ENCODE data around the gene STK40.

The STK40 gene

GRCh38 chr1:36389261-36389660, 3.5 kb upstream of the STK40 start:
- Histone ChIP-seq H3K36me3 (ENCODE audit: control insufficient read depth in 1 of 2, insufficient read depth in 2 of 2, low read length in 2 of 2) (peaks cover 26 to 32% of the 10 kb centered on the region in 2 experiments), H3K4ac (ENCODE audit: low read depth, low read length) (no peak overlapping the region), H2BK120ac (ENCODE audit: insufficient read depth, low read length, poor library complexity) (no peak overlapping the region), H2BK5ac (ENCODE audit: low read depth, low read length, poor library complexity) (no peak overlapping the region), H3K9ac (ENCODE audit: low read length) (no peak overlapping the region), H3K9me3 (ENCODE audit: insufficient read depth, low read depth, low read length) (peaks cover 3% of the 10 kb centered on the region), H3K27me3 (ENCODE audit: insufficient read depth, low read length) (no peaks in the 10 kb centered on the region), H2BK12ac (ENCODE audit: low read length) (no peak overlapping the region), H3K4me2 (ENCODE audit: low read length) (no peak overlapping the region), H4K8ac (ENCODE audit: low read depth, low read length) (no peak overlapping the region), H3K79me1 (ENCODE audit: low read length) (peaks cover 20% of the 10 kb centered on the region), H4K12ac (ENCODE audit: low read depth, low read length) (no peak overlapping the region), H3K4me1 (ENCODE audit: control insufficient read depth in 1 of 2, insufficient read depth in 2 of 2, low read length in 2 of 2) (peaks cover 14 to 17% of the 10 kb centered on the region in 2 experiments), H3K23ac (ENCODE audit: low read length) (no peak overlapping the region), H3K4me3 (ENCODE audit: low read depth, low read length) (no peak overlapping the region), H4K91ac (ENCODE audit: low read depth, low read length) (no peak overlapping the region), H2AK5ac (ENCODE audit: low read length) (no peak overlapping the region), H3K18ac (ENCODE audit: low read length) (no peak overlapping the region), H3K79me2 (ENCODE audit: control insufficient read depth, insufficient read depth, low read length, poor library complexity) (peaks cover 10% of the 10 kb centered on the region), H2AFZ (ENCODE audit: insufficient read depth, low read length, poor library complexity) (no peak overlapping the region), H3K27ac (ENCODE audit: low read depth, low read length) (no peak overlapping the region), H3K14ac (ENCODE audit: low read length) (no peak overlapping the region)
- DNase-seq: no peak
- WGBS (ENCODE audit: extremely low coverage, insufficient coverage, insufficient read length): no CpG with 5 or more reads among the region's 2 CpGs

- H3K79me1 ChIP-seq (ENCODE audit: low read length): peaks cover 20% of the 10 kb centered on the region
- peak overlapping the region; percentile 80 for H2BK120ac ChIP-seq (ENCODE audit: insufficient read depth, low read length, poor library complexity)
- peak overlapping the region; percentile 68 for H3K14ac ChIP-seq (ENCODE audit: low read length)
- H3K4me2 ChIP-seq (ENCODE audit: low read length): peak overlapping the region; percentile 80
- peak; percentile 77 to 88 for DNase-seq
- H3K18ac ChIP-seq (ENCODE audit: low read length): peak overlapping the region; percentile 84
- no peak overlapping the region for H3K4me3 ChIP-seq (ENCODE audit: low read depth, low read length)
- peak overlapping the region; percentile 71 for H4K8ac ChIP-seq (ENCODE audit: low read depth, low read length)
- H2BK5ac ChIP-seq (ENCODE audit: low read depth, low read length, poor library complexity): peak overlapping the region; percentile 69
- H2BK12ac ChIP-seq (ENCODE audit: low read length): peak overlapping the region; percentile 88
- peaks cover 14% of the 10 kb centered on the region for H3K79me2 ChIP-seq (ENCODE audit: control insufficient read depth, insufficient read depth, low read length, poor library complexity)
- H3K4me1 ChIP-seq (ENCODE audit: control insufficient read depth in 1 of 2, insufficient read depth in 2 of 2, low read length in 2 of 2): peaks cover 14 to 17% of the 10 kb centered on the region in 2 experiments
- H2AK5ac ChIP-seq (ENCODE audit: low read length): peak overlapping the region; percentile 28
- H3K36me3 ChIP-seq (ENCODE audit: control insufficient read depth in 1 of 2, insufficient read depth in 2 of 2, low read length in 2 of 2): peaks cover 12 to 18% of the 10 kb centered on the region in 2 experiments
- no peak overlapping the region for H3K4ac ChIP-seq (ENCODE audit: low read depth, low read length)
- H3K27me3 ChIP-seq (ENCODE audit: insufficient read depth, low read length): no peaks in the 10 kb centered on the region
- no peak overlapping the region for H3K9ac ChIP-seq (ENCODE audit: low read length)
- peak overlapping the region; percentile 76 for H4K12ac ChIP-seq (ENCODE audit: low read depth, low read length)
- no CpG with 5 or more reads among the region's 10 CpGs for WGBS (ENCODE audit: extremely low coverage, insufficient coverage, insufficient read length)
- peak overlapping the region; percentile 95 for H3K27ac ChIP-seq (ENCODE audit: low read depth, low read length)
- H2AFZ ChIP-seq (ENCODE audit: insufficient read depth, low read length, poor library complexity): peak overlapping the region; percentile 38
- H3K23ac ChIP-seq (ENCODE audit: low read length): no peak overlapping the region
- no peaks in the 10 kb centered on the region for H3K9me3 ChIP-seq (ENCODE audit: insufficient read depth, low read depth, low read length)
- H4K91ac ChIP-seq (ENCODE audit: low read depth, low read length): peak overlapping the region; percentile 84
These were observed 1.6 kb upstream of the STK40 start for GRCh38 chr1:36387141-36387949.

GRCh38 chr1:36386265-36387140, 779 bp upstream of the STK40 start:
- Histone ChIP-seq H2BK12ac (ENCODE audit: low read length) (peak overlapping the region; percentile 63), H2AFZ (ENCODE audit: insufficient read depth, low read length, poor library complexity) (peak overlapping the region; percentile 24), H3K36me3 (ENCODE audit: control insufficient read depth in 1 of 2, insufficient read depth in 2 of 2, low read length in 2 of 2) (peaks cover 7 to 11% of the 10 kb centered on the region in 2 experiments), H3K27me3 (ENCODE audit: insufficient read depth, low read length) (no peaks in the 10 kb centered on the region), H3K4me2 (ENCODE audit: low read length) (peak overlapping the region; percentile 80), H4K91ac (ENCODE audit: low read depth, low read length) (peak overlapping the region; percentile 91), H2AK5ac (ENCODE audit: low read length) (peak overlapping the region; percentile 28), H3K4me3 (ENCODE audit: low read depth, low read length) (no peak overlapping the region), H3K9me3 (ENCODE audit: insufficient read depth, low read depth, low read length) (no peaks in the 10 kb centered on the region), H3K79me1 (ENCODE audit: low read length) (peaks cover 20% of the 10 kb centered on the region), H3K4ac (ENCODE audit: low read depth, low read length) (peak overlapping the region; percentile 62), H3K18ac (ENCODE audit: low read length) (peak overlapping the region; percentile 84), H3K9ac (ENCODE audit: low read length) (peak overlapping the region; percentile 29), H3K4me1 (ENCODE audit: control insufficient read depth in 1 of 2, insufficient read depth in 2 of 2, low read length in 2 of 2) (peaks cover 14 to 17% of the 10 kb centered on the region in 2 experiments), H3K79me2 (ENCODE audit: control insufficient read depth, insufficient read depth, low read length, poor library complexity) (peaks cover 14% of the 10 kb centered on the region), H3K14ac (ENCODE audit: low read length) (peak overlapping the region; percentile 68), H2BK5ac (ENCODE audit: low read depth, low read length, poor library complexity) (peak overlapping the region; percentile 86), H4K8ac (ENCODE audit: low read depth, low read length) (peak overlapping the region; percentile 81), H3K27ac (ENCODE audit: low read depth, low read length) (peak overlapping the region; percentile 95), H3K23ac (ENCODE audit: low read length) (no peak overlapping the region), H4K12ac (ENCODE audit: low read depth, low read length) (peak overlapping the region; percentile 76), H2BK120ac (ENCODE audit: insufficient read depth, low read length, poor library complexity) (peak overlapping the region; percentile 72)
- DNase-seq: peak; percentile 99
- WGBS (ENCODE audit: extremely low coverage, insufficient coverage, insufficient read length): no CpG with 5 or more reads among the region's 14 CpGs

All from trophoblast cell (in vitro differentiated cells and primary cell).